Coronary artery (tissue), 2 donors: Measurements from ENCODE around the gene EREG.

Experiments used
- DNase-seq: peaks from one replicate; pipeline ENCODE4 v3.0.0-alpha.2; 2017; ENCODE audit warnings: low spot score
- H3K27ac ChIP-seq, 2 donors: fragments of 200-600 bp; sonication (generic); one replicate each; pipeline ENCODE4 v1.5.1; 2016 to 2019
- H3K4me3 ChIP-seq: fragments of 200-600 bp; sonication (generic); 2 replicates; pipeline ENCODE4 v1.5.1; 2016; ENCODE audit warnings: mild to moderate bottlenecking, moderate library complexity
- CTCF ChIP-seq: fragments of 200-600 bp; sonication (generic); IDR thresholded peaks from one replicate; pipeline ENCODE4 v1.5.1; 2019; ENCODE audit warnings: antibody characterized with exemption

EREG gene

GRCh38 chr4:74408639-74409038 lies 43.7 kb downstream of the EREG start:
- TF ChIP-seq CTCF: no peak
- DNase-seq: no peak
- H3K27ac ChIP-seq: no peak overlapping the region
- no peak overlapping the region for H3K4me3 ChIP-seq

GRCh38 chr4:74410272-74410671 lies 45.3 kb downstream of the EREG start:
- Histone ChIP-seq H3K4me3 (no peak overlapping the region), H3K27ac (no peak overlapping the region)
- DNase-seq: no peak
- TF ChIP-seq CTCF: no peak

- no peak for DNase-seq
- no peak for TF ChIP-seq CTCF
- Histone ChIP-seq H3K27ac (no peak overlapping the region), H3K4me3 (no peak overlapping the region)
Measured at GRCh38 chr4:74412225-74412624, 47.3 kb downstream of the EREG start.

GRCh38 chr4:74413265-74413664 lies 48.3 kb downstream of the EREG start:
- Histone ChIP-seq H3K4me3 (no peak overlapping the region), H3K27ac (no peak overlapping the region)
- no peak for DNase-seq
- TF ChIP-seq CTCF: no peak

- no peak for DNase-seq
- Histone ChIP-seq H3K4me3 (no peak overlapping the region), H3K27ac (no peak overlapping the region)
- no peak for TF ChIP-seq CTCF
Measured at GRCh38 chr4:74414149-74414809, 49.3 kb downstream of the EREG start.

- TF ChIP-seq CTCF: no peak
- Histone ChIP-seq H3K27ac (no peak overlapping the region), H3K4me3 (no peak overlapping the region)
- DNase-seq: no peak
Measured at GRCh38 chr4:74415602-74416300, 50.8 kb downstream of the EREG start.
